ENCODE measurements around the gene PPP6R2.

Gene PPP6R2

DNA sequence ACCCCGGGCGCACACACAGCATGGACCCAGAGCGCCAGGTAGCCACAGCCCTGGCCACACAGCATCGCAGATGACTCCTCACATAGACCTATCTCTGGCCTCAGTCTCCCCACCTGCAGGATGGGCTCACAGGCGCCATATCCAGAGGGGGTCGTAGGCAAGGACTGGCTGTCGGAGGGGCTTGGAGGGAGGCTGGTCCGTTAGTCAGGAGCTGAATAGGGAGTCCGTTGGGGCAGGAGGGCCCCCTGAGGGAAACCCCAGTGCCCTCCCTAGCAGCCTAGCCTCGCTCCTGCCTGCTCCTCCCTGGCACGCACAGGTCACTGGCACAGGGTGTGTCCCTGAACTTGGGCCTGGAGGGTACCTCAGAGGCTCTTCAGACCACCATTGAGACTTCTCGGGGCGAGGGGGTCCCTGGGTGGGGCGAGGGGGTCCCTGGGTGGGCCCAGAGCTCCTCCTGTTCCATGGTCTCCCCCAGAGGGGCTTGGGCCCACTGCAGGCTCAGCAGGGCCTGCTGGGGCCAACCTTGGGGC is 37.7 kb upstream of the PPP6R2 start:
- DNase-seq (ENCODE audit: low read depth), result no peak

DNA sequence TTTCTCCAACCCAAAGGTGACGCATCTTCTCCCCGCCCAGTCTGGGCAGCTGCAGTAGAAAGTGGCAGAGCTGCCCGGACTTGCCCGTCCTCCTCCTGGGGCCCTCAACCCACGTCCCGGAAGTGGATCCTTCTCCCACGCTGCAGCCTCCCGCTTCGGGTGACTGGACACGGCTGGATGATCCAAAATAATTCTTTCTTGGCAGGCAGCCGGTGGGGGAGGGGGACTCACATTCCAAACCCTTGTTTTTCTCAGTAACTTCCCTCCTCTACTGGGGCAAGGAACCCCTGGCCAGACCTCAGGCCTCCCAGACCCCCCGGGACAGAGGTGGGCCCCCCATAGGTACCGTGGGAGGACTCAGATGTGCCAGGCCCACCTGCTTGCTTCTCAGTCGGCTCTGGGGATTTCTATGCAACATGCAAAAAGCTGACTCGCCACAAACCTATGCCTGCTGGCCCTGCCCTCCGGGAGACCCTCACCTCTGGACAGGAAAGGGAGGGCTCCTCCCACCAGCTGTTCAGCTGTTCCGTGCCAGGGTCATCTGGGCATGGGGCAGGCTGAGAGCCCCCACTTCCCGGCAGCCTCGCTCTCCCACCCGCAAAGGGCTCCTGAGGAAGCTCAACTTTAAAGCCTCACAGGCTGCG is 37.1 kb upstream of the PPP6R2 start:
- DNase-seq (ENCODE audit: low read depth), result no peak

DNA sequence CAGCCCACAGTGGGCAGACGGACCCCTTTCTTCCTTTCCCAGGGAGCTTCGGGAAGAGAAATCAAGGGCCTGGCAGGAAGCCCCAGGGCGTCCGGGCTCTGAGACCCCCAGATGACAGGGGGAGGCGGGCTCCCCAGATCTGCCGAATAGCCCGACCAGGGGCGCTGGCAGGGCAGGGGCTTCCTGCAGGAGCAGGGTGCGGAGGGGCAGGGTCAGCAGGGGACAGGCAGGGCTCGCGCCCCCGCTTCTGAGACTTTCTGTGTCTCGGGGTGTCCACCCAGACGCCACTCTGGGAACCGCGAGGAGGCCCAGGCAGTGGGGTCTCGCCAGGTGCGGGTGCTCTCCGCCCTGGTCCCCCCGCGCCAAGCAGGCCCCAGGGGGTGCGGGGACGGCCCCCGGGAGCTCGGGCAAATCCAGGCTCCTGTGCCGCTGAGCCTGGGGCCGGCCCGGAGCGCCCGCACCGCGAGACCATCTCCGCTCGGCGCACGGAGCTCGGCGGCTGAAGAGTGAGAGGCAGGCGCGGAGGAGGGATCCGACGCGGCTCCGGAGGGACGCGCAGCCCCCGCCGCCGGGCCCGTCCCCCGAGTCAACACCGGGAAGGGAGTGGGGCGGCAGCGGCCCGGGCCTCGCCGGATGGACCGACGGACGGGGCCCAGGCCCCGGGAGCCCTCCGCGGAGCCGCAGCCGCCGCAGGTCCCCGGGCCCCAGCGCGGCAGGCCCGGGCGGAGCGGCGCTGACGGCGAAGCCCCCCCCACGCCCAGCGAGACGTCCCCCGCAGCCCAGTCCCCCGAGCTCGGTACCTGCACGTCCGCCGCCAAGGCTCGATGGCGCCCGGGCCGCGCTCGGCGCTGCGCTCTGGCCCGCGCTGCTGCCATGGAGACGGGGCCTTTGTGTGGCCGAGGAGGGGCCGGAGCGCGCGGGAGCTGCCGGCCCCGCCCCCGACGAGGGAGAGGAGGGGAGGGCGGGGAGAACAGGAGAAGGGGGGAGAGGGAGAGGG is 36.1 kb upstream of the PPP6R2 start, which contains the start of gene PLXNB2:
TSS of gene PLXNB2 (minus strand) at position 894 of the 997 bp plus-strand sequence. CDS start 17,062 bp downstream, outside the sequence.
- DNase-seq (ENCODE audit: low read depth), result no peak

DNA sequence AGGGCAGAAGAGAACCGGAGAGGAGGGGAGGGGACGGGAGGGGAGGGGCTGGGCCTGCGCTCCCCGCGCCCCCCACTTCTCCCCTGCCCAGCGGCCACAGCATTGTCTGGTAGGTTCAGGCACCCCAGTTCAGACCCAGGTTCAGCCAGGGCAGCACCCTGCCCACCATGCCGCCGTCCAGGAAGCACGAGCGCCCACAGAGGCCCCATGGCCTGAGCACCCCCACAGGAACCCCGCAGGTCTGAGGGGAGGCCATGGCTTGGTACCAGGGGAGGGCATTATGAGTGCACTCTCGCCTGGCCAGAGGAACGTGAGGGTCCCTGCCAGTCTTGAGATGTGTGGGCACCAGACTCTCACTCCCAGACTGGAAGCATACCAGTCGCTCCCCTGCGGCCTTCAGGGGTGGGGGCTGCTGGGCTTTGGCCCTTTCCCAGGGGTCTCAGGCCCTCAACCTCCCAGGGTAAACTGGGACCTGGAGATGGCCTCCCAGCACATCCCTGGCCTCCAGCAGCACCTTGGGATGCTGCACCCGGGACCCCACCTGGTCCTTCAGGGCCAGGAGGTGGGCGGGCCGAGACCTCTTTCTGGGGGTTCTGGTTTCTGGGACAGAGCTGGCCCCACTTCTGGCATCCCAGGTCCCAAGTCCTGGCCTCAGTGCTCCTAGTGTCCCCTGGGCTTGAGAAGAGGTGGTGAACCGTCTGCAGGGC is 35.1 kb upstream of the PPP6R2 start:
- DNase-seq (ENCODE audit: low read depth), result no peak

DNA sequence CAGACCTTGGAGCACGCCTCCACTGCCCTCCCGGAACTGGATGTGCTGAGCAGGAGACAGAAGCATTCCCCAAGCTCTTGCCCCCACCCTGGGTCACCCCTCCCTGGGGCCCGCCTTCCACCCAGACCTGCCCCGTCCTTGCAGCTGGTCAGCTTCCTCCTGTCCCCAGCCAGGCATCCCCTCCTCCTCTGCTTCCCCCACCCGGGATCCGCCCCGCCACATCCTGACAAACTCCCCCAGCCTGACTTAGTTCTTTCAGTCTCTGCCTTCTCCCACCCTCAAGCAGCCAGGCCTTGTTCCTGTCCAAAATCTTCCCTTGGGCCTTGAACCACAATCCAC is 34.6 kb upstream of the PPP6R2 start:
- DNase-seq (ENCODE audit: low read depth), result no peak

DNA sequence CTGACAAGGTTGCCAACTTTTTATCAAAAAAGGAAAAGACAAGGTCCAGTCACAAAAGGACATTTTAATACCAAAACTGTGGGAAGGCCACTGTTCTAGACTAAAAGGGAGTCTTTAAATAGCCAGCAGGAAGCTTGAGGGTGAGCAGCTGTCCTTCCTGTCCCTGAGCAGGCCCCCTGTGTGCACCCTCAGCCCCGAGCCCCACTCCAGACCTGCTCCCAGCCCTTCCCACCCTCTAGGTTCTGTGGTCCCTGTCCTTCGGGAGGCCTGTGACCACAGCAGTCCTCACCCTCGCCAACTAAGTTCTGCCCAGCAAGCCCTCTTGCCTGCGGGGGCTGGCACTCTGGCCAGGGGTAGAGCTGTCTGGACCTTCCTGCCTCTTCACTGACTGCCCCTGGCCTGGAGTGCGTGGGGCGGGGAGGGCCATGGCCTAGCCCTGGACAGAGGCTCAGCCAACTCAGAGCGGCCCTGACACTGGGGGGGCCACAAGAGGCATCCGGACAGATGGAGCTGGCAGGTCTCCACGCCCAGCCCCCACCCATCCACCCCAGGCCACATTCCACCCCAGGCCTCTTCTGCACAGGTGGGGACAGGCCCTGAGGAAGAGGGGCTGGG is 34.0 kb upstream of the PPP6R2 start:
- no peak for DNase-seq (ENCODE audit: low read depth)

DNA sequence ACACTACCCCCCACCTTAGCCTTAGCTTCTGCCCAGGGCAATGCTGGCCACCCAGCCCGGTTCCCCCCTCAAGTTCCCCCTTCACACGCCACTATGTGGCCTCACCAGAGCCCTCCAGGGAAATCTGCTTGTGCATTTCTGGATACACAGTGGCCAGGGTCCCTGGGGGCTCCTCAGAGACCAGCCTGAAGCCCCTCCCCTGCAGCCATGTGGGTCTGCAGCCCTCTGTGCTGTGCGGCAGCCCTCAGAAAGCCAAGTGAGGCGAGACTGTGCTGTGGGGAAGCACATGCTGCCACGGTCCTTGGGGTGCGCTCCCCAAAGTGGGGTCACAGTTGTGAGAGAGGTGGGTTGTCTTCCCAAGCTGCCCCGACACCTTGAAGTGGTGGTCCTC is 33.5 kb upstream of the PPP6R2 start:
- DNase-seq (ENCODE audit: low read depth), result no peak

DNA sequence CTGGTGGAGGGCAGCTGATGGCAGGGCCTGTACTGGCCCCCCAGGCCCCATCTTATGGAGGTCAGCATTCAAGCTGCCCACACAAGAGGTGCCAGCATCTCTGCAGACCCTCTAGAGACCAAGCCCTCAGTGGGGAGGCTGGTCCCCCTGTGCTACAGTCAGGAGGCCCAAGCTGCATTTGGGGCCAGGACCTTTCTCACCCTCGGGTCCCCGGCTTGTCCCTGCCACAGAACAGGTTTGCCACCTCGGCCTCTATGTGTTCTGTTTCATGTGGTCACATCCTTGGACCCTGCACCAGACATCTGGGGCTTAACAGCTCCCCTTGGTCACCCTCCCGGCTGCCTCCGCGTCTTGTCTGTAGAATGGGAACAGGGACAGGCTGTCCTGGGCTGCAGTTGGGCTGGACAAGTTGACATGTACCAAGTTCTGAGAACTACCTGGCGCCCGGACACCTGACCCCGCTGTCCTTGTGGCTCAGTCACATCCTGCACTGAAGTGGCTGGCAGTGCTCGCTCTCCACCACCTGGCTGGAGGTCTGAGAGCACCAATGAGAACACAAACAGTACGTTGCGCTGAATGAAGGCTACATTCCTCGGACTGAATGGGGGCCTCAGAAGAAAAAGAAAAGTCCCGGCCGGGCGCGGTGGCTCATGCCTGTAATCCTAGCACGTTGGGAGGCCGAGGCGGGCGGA is 33.0 kb upstream of the PPP6R2 start:
- no peak for DNase-seq (ENCODE audit: low read depth)

DNA sequence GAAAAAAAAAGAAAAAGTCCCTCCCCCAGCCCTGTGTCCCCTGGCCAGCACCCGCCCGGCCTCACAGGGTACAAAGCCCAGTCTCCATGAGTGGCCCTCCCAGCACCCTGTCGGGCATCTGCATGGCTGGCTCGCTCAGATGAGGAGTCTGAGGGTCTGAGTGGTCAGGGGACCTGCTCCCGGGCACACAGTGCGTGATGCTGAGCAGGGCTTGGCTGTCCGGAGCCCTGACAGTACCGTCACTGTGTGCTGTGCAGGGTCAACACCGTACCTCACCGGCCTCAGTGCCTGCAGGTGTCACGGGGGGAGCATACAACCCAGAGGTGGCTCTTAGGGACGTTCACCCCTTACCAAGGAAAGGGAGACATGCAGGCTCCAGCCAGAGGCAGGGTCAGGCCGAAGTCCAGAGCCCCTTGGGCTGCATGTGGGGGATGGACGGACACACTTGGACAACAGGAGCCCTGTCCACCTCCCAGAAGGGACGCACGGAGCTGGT is 32.1 kb upstream of the PPP6R2 start:
- DNase-seq (ENCODE audit: low read depth), result no peak

DNA sequence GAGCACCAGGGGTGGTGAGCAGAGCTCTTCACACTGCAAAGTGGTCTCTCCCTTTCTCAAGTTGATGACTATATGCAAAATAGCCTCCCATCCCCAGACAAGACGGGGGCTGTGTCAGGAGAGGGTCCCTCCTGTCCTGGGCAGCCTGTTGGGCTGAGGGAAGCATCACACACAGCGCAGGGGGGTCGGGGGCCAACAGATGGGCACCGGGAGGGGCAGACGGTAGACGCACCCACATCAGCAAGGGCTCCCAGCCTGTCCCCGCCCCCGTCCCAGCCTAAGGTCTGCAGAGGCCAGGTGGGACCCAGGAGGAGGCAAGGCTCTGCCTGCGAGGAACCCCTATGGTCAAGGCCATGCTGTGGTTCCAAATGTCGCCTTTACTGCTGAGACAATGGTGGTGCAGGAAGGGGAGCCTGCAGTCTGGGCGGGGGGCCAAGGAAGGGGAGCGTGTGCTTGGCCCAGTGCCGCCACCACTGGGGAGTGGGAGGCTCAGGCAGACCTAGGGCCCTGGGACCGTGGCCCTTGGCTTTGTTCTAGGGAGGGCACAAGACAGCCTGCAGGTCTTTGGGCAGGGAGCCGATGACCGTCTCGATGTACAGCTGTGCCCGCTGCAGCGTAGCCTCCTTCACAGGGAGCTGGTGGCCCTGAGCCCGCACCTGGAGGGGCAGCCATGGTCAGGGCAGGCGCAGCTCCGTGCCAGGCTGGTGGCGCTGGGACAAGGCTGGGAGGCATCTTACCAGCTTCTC is 31.3 kb upstream of the PPP6R2 start:
- no peak for DNase-seq (ENCODE audit: low read depth)

DNA sequence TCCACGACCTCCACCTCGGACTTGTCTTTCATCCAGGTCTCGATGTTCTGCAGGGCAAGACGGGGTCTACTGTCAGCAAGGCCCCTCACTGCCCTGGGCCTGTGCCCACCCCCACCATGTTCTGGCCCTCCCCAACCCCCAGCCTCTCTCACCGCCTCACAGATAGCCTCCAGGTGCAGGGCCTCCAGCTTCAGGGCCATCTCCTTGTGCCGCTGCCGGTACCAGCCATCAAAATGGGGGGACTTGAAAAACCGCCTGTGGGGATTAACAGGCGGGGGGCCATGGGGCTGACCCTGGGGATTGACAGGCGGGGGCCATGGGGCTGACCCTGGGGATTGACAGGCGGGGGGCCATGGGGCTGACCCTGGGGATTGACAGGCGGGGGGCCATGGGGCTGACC is 30.8 kb upstream of the PPP6R2 start:
- DNase-seq (ENCODE audit: low read depth), result no peak

DNA sequence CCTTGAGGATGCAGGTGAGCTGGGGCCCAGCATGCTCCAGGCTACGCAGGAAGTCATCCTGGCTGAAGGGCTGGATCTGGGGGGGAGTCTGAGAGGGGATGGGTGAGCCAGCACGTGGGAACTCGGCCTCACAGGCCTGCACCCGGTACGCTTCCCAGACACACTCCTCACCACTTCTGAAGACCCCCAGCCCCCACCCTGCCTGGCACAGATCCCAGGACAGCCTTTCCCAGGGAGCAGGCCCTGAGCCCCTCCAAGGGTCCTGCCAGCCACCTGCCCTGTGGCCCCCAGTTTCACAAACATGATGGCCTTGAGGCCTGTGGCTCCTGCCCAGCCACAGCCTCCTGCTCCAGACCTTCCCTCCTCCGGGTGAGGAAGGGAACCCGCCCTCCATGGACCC is 30.1 kb upstream of the PPP6R2 start:
- no peak for DNase-seq (ENCODE audit: low read depth)

DNA sequence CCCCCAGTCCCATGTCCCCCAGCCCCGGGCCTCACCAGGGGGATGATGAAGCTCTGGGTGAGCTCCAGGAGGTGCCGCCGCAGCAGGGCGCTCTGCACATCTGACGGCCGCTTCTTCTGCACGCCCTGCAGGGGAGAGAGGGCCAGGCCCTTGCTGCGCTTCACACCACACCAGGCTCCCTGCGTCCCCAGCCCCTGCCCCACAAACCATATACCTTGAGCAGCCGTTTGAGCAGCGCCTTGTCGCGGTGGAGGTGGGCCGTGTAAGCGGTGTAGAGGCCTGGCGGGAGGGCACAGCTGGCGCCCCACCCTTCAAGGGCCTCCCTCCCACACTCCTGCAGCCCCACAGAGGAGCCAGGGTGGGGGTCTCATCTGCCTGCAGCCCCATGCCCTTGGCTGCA is 29.5 kb upstream of the PPP6R2 start:
- no peak for DNase-seq (ENCODE audit: low read depth)

DNA sequence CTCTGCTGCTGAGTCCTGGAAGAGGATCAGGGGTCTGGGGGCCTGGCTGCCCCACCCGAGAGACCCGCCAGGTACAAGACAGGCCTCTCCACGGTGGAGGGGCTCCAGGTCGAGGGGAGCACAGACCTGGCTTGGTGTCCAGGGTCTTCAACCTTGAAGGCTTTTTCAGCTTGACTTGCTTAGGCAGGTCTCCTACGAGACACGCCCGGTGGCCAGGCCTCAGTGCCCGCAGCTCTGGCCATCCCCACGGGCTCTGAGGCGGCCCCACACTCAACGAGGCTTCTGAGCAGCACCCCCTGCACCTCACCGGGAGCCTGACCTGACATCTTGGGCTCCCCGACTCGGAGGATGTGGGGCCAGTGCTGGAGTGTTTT is 29.1 kb upstream of the PPP6R2 start:
- DNase-seq (ENCODE audit: low read depth), result no peak

DNA sequence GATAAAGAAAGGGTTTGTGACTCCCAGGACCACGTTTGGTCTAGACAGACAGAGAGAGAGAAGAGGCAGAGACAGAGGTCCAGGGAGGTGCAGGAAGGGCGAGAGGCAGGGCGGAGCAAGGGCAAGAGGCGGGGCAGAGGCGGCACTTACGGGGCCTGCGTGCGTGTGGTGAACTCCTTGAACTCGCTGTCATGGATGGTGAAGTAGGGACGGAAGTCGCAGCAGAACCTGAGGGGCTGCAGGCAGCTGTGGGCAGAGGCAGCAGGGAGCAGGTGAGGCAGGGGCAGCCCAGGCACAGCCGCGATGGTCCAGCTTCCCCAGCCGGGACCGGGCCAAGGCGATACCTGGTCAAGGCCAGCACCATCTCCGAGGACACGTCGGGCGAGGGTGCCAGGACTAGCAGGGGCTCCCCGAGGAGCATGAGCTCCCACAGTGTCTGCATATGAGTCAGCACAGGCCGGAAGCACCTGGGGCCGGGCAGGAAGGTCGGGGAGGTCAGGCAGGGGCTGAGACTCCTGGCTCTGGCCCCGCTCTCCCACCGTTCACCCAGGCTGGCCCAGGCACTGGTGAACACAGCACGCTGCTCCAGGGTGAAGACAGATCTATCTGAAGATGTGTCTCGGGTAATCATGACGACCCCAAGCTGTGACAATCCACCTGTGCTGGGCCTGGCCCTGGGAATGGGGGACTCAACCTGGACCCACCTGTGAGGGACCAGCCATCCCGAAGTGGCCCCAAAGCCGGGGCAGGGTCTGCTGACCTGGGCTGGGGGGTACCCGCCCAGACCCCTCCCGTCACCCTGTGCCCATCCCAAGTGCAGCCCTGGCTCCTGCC is 28.5 kb upstream of the PPP6R2 start:
- peak; percentile 57 for DNase-seq (ENCODE audit: low read depth)

DNA sequence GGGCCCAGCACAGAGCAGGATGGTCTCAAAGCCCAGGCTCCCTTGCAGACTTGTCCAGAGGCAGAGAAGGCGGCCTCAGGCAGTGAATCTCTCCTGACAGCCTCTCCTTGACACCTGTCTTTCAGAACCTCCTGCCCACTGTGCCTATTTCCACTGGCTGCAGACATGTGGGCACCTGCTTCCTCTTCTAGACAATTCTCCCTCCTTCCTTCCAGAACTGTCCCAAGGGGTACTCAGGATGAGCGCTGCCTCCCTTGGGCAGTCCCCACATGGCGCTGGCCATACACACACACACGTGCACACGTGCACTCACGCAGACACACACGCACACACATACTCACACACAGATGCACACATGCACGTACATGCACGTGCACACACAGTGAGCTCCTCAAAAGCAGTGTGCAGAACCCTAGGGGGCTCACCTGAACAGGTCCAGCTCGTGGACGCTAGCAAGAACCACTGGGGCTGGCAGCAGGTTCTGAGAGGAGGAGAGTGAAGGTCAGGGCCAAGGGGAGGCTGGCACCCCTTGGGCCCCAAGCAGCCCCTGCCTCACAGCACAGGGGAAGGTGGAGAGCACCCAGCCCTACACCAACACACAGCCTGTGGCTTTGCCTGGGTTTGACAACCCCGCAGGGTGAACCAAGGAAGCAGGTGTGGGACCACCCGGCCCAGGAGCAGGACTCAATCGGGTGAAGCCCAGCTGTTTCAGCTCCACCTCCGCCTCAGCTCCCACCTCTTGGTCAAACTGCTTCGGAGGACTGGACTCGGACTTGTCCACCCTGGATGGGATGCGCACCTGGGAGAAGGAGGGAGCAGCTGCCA is 27.6 kb upstream of the PPP6R2 start:
- DNase-seq (ENCODE audit: low read depth), result no peak

DNA sequence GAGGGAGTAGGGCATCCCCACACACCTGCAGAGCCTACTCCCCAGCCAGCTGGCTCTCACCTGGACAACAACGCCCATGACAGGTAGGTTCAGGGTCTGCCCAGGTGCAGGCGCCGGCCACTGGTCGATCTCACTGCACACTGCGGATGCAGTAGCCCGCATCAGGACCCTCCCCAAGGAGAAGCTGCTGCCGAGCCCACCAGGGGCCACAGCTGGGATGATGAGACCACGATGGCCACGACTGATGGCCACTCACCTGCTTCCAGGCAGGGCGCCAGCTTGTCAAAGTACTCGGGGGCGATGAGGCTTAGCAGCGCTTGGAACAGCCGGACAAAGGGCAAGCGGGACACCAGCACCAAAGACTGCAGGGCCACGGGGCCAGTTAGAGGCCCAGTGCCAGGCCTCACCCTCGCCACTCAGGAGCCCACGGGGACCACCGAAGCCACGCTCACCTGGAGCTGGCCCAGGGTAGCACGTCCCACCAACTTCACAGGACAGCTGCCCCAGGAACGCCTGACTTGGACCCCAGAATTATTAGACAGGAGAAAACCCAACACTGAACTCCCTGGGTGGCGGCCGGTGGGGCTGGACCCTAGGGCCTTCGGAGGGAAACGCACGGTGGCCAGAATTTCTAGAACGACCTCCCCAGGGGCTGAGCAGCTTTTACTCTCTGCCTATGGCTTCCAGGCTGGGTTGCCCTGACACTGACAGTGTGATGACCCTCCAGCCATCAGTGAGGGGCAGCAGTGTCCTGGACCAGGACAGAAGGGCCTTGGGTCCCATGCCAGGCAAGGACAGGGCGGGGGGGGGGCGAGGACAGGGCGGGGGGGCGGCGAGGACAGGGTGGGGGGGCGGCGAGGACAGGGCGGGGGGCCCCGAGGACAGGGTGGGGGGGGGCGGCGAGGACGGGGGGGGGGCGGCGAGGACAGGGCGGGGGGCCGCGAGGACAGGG is 26.7 kb upstream of the PPP6R2 start:
- no peak for DNase-seq (ENCODE audit: low read depth)

DNA sequence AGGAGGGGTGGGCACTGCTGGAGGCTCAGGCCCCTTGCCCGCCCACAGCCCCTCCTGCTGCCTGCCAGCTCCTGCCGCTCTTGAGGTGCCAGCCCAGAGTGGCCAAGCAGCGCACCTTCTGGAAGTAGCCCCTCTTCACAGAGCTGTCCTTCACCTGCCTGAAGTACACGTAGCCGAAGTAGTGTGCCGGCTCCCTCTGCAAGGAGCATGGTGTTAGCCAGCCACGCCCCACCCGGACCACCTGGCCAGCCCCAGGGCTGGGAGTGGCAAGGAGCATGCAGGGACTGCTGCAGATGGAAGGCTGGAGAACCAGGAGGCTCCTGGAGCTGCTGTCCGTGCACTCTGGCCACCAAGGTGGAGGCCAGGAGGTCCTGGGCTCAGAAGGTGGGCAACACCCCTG is 25.9 kb upstream of the PPP6R2 start:
- DNase-seq (ENCODE audit: low read depth), result no peak
